GM21367 (cell line): ENCODE results near the gene KITLG.
"Not testable (repeated sequence)": the region's sequence is repeated elsewhere in the genome, so short reads cannot be mapped to it uniquely, and the experiment has no call there.

Experiments
- ATAC-seq: cut with Tn5 transposase; IDR thresholded peaks from one replicate; pipeline ENCODE4 v1.9.1; 2021; ENCODE audit not compliant: unreplicated experiment

The KITLG gene

DNA sequence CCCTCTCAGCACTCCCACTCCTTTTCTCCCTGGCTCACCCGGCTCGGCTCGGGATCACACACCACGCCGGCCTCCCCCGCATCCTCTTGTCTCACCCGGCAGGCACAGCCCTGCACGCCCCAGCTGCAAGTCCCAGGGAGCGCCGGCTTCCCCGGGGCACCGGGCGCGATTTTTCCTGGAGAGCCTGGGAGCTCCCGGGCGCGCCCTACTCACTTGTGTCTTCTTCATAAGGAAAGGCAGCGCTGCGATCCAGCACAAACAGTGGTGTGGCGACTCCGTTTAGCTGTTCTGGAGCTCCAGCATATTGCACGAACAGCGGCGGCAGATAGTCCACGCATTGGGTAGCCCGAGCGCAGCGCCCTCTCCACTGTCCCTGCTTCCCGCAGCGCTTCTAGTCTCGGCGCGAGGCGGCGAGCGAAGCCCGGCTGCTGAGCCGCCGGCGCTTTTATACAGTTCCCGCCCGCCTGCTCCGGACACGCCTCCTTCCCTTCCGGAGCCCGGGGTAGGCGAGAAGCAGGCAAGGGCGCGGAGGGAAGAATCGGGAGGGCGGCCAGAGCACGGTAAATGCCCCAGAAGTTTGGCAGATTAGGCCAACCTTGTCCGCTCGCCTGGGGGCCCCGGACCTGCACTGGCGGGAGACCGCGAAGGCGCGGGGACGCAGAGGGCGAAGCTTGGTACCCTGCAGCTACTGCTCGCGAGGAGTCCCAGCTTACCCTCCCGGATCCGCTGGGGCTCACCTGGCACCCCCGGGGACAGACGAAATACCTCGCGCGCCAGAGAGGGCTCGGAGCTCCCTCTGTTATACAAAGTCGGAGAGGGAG lies at the start of gene KITLG:
Gene KITLG (minus strand): TSS at position 421 of the 821 bp plus-strand sequence. CDS start 193 bp downstream, at position 228.
- peak; percentile 81 for ATAC-seq

GRCh38 chr12:88628856-88629509 lies 48.7 kb upstream of the KITLG start:
- ATAC-seq: no peak

DNA sequence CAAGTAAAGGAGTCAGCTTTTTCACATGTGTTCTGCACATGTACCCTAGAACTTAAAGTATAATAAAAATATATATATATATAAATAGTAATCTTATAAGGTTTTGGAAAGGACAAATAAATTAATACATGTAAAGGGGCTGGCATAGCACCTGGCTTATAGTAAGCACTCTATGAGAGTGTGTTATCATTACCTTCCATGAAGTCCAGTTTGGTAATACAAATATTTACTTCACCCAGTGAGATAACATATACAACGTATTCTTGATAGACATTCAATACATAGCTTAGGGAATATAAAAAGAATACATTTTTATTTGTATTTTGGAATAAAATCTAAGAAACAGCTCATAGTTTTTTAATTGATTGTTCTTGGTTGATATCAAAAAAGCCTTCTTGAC lies 47.8 kb upstream of the KITLG start:
- not testable (repeated sequence) for ATAC-seq

- no peak for ATAC-seq
Observed at GRCh38 chr12:88627501-88627900, 47.2 kb upstream of the KITLG start.

DNA sequence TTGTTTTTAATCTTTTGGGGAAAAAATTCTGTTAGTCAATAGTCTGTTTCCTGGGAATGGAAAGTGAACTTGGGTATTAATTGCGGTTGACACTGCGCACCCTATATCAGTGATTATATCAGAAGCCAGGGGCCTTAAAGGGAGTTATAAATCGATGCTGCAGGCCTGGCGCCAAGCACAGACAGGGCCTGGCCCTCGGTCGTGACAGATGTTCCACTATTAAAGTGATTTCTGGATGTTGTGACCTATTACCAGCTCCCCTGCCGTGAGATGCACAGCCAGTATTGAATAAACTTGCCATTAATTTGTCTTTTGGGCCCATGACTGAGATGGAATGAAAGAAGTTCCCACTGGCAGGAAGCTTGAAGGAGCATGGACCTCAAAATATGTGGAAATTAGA lies 45.1 kb upstream of the KITLG start:
- no peak for ATAC-seq

DNA sequence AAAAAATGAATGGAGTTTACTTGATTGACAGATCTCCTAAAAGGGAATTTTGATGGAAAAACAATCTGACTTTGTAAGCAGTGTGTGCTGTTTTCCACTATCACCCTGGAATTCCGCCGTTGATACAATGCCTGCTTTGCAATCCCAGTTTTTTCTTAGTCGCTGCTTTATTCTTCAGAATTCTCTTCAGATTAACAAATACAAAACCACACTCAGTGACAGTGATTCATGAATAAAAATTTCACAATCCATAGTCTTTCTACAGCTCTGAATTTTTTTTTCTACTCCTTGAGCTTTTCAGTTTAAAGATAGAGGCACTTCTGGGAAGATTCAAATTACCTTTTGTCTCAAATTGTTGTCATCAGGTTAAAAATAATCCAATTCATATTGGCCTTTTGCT lies 44.6 kb upstream of the KITLG start:
- no peak for ATAC-seq

GRCh38 chr12:88623777-88624548 lies 43.7 kb upstream of the KITLG start:
- no peak for ATAC-seq

DNA sequence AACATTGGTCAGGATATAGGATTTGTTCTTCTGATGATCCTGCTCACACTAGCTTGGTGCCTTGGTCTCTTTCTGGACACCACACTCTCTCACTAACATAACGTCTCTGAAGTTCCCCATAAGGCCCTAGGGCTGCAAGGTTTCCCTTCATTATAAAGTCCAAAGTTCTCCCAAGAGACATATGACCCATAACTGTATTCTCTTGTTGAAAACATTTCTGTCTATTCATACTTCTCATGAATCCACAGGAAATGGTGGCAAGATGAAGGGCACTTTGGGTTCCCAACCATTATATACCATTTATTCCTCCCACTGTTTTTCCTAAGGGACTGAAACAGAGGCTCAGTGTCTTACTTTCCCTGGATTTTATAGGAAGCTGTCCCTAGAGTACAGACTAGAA lies 37.1 kb upstream of the KITLG start:
- ATAC-seq: no peak

DNA sequence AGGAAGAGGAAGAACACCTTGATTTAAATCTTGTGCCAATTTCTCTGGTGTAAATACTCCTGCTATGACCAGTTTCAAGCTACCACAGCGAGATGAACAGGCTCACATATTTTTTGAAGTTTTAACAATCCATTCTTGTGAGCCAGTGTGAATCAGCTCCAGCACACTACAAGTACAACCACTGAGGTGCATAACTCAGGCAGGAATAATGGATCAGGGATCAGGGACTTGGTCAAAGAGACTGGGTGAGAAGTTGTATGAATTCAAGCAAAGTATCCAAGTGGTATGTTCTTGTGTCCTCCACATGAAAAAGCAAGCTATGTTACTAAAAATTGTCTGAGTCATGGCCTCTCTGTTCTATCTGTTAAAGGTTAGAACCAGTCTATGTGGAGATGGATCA lies 35.2 kb upstream of the KITLG start:
- ATAC-seq: no peak

DNA sequence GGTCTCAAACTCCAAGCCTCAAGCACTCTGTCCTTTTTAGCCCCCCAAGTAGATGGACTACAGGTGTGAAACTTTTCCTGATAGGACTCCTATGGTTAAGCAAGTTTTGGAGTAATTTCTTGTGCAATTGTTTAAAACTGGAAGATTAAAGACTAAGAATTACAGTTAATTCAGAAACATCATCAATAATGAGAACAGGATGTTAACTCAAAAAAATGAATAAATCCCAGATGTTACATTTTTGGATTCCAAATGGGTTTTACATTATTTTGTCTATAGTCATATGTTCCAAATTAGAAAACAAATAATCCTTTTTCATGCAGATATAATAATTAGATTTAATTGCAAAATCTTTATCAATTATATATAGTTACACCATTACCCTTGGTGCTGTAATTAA lies 24.4 kb upstream of the KITLG start:
- ATAC-seq: no peak

GRCh38 chr12:88600272-88600671 lies 20.0 kb upstream of the KITLG start:
- ATAC-seq: no peak

DNA sequence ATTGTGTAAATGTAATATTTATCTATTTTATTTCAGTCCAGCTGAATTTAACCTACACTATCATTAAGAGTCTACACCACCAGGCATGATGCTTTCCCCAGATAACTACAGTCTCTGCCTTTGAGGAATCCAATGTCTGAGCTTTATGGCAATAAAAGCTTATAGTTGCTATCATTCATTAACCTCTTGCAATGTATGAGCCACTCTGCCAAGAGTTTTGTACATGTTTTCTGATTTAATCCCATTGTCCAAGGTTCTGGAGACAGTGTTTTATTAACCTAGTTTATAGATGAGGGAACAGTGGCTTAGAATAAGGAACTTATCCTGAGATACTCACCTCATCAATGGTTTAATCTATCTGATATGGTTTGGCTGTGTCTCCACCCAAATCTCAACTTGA lies 17.1 kb upstream of the KITLG start:
- no peak for ATAC-seq

DNA sequence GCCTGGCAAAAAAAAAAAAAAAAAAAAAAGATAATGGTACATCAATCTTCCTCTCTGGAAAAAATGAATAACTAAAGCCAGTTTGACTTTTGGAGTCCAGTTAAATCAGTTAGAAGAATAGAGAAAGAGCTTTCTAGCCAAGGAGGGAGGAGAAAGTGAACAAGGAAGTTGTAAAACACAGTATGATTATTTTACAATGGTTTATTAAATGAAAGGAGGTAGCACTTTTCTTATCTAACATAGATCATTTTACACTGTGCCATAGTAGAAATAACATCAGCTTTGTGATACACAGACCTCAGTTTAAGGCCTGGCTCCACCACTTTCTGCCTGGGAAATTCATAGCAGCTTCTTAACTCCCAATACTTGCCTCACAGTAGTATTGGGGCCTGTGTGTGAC lies 15.4 kb upstream of the KITLG start:
- no peak for ATAC-seq

GRCh38 chr12:88594780-88595179 lies 14.5 kb upstream of the KITLG start:
- ATAC-seq: no peak

GRCh38 chr12:88591343-88591742 lies 11.1 kb upstream of the KITLG start:
- no peak for ATAC-seq

DNA sequence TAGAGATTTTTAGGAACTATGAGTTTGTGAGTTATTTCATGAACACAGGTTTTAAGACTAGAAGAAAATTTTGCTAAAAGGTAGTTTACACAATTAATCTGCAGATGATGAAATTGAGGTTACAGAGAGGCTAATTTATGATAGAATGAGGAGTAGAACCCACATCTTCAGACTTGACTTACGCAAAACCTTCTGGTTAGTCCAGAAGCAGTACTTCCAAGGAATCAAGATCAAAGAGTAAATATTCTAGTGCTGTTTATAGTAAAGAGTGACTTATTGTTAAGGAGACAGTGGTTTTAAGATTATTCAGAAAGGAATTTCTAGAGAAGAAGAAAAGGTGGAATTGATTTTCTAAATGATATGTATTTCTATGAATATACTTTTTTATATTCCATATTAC lies 10.6 kb upstream of the KITLG start:
- no peak for ATAC-seq

DNA sequence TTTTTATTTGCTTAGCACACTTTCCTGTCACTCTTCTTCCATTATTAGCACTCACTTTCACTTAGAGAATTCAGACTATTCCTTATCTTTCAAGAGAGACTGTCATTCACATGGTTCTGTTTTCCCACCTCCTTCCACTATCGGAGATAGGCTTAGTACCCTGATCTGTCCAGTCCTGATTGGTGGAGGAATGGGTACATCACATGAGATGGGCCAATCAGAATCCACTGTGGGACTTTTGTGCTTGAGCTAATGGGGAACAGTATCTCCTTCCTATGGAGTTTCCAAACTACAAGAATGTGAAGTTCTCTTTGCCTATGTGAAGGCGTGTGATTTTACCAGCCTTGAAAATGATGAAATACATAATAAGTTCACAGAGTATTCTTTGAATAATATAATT lies 4.8 kb upstream of the KITLG start:
- ATAC-seq: no peak

GRCh38 chr12:88579601-88580050 lies 645 bp downstream of the KITLG start:
- ATAC-seq: no peak

- no peak for ATAC-seq
Observed at GRCh38 chr12:88579161-88579517, 1.1 kb downstream of the KITLG start.

GRCh38 chr12:88578276-88579160 lies 1.8 kb downstream of the KITLG start:
- ATAC-seq: no peak

- ATAC-seq: no peak
Observed at GRCh38 chr12:88577537-88577936, 2.7 kb downstream of the KITLG start.
